Right cardiac atrium (tissue), 5 donors: Measurements from ENCODE around the gene GAS2L2. TPM values are rescaled to one million over a fixed set of nuclear protein-coding genes. Genes with fewer than 3 reads are reported as not detected.

Experiments used
- ATAC-seq, 2 donors: fragments of 200-7000 bp; cut with Tn5 transposase; one replicate each; pipeline versions ENCODE4 v1.8.0 to v1.9.1; 2020; ENCODE audit warnings: moderate library complexity in 2 of 2, mild to moderate bottlenecking in 1 of 2
- DNase-seq, 3 donors: peaks; one replicate each; pipeline ENCODE4 v3.0.0-alpha.2; 2020
- H3K27ac ChIP-seq: one replicate; pipeline ENCODE4 v1.5.1; 2013; ENCODE audit warnings: mild to moderate bottlenecking, low read length, control low read depth, moderate library complexity
- H3K27me3 ChIP-seq: one replicate; pipeline ENCODE4 v1.6.1; 2013; ENCODE audit not compliant: control insufficient read depth, insufficient read depth
- H3K4me1 ChIP-seq: one replicate; pipeline ENCODE4 v1.6.1; 2013; ENCODE audit warnings: low read length; ENCODE audit not compliant: control insufficient read depth, insufficient read depth
- H3K4me3 ChIP-seq: one replicate; pipeline ENCODE4 v1.5.1; 2013; ENCODE audit warnings: low read length, control low read depth
- H3K9me3 ChIP-seq: one replicate; pipeline ENCODE4 v1.6.1; 2013; ENCODE audit warnings: low read length; ENCODE audit not compliant: control insufficient read depth
- WGBS: extraction: QIAGEN DNeasy Blood & Tissue Kit; methylation state at CpG from one replicate; pipeline ENCODE4 v1.1.7; 2013; 5-methylcytosine and 5-hydroxymethylcytosine counted together
- intact Hi-C, 4 donors: fragments of 100-400 bp; cut with DNase I; formaldehyde crosslinking; loops; one replicate each; pipeline versions ENCODE4 v1.11.0 to v1.14.0; 2022 to 2023
- polyA plus RNA-seq: library from polyadenylated mRNA; stranded (reverse); fragments of 200-250 nt; gene quantifications from one replicate; pipeline ENCODE4 v1.2.3, GENCODE V29; 2013
- total RNA-seq, 4 donors: library from RNA; stranded (reverse); fragmentation: NEBNext Ultra II Directional; extraction: Animal tissue kit (Norgen Biotek cat#: 25700); gene quantifications; one replicate each; pipeline ENCODE4 v1.2.1, GENCODE V29; 2021
- donor health status: healthy with polysubstance abuse.
- donor health status: DM: no; HTN: yes; CAD: no.
- donor health status: DM: no; HTN: no; CAD: no.
- donor health status: DM: no; HTN: yes; CAD: no; lungs with severe emphysema.
- donor health status: DM: yes; HTN: yes; CAD: no.

Gene GAS2L2
- total and polyA plus RNA-seq, 5 donors = 0.09 to 0.19 (median 0.14) TPM; not detected in 2

- Histone ChIP-seq H3K9me3 (no peaks in the 10 kb centered on the region), H3K4me3 (no peak overlapping the region), H3K27ac (no peak overlapping the region), H3K27me3 (no peaks in the 10 kb centered on the region), H3K4me1 (peaks cover 5% of the 10 kb centered on the region)
- intact Hi-C loops = loop anchor here in 1 of 4 donors (5.0 kb wide), 1 partner anchor 53 kb away; no protein-coding TSS in a partner anchor
- ATAC-seq (peak in 1 of 2 donors; percentile 35), DNase-seq (no peak)
- WGBS = 67% methylated on average over 2 of the region's 2 CpGs
Observed at GRCh38 chr17:35725802-35726126, 27.3 kb downstream of the GAS2L2 start.

GRCh38 chr17:35725058-35725457 lies 28.0 kb downstream of the GAS2L2 start:
- H3K9me3 ChIP-seq = no peaks in the 10 kb centered on the region
- H3K4me1 ChIP-seq = peaks cover 5% of the 10 kb centered on the region
- no peaks in the 10 kb centered on the region for H3K27me3 ChIP-seq
- WGBS = 89% methylated on average over 4 of the region's 4 CpGs
- no peak overlapping the region for H3K4me3 ChIP-seq
- DNase-seq = no peak
- ATAC-seq = no peak
- intact Hi-C loops = loop anchor here in 1 of 4 donors (5.0 kb wide), 1 partner anchor 53 kb away; no protein-coding TSS in a partner anchor
- H3K27ac ChIP-seq = no peak overlapping the region

- WGBS = over 99% methylated on average over 2 of the region's 2 CpGs
- intact Hi-C loops = no loop called here
- H3K4me3 ChIP-seq = no peak overlapping the region
- DNase-seq (no peak), ATAC-seq (no peak)
- H3K27ac ChIP-seq = no peak overlapping the region
- H3K9me3 ChIP-seq = no peaks in the 10 kb centered on the region
- H3K4me1 ChIP-seq = peaks cover 5% of the 10 kb centered on the region
- no peaks in the 10 kb centered on the region for H3K27me3 ChIP-seq
Observed at GRCh38 chr17:35723735-35724134, 29.3 kb downstream of the GAS2L2 start.

GRCh38 chr17:35717475-35717874 lies 35.6 kb downstream of the GAS2L2 start:
- peak in 1 of 2 donors; percentile 7 for ATAC-seq
- no peaks in the 10 kb centered on the region for H3K27me3 ChIP-seq
- peaks cover 9% of the 10 kb centered on the region for H3K4me1 ChIP-seq
- WGBS = 53% methylated on average over 2 of the region's 2 CpGs
- no peak for DNase-seq
- H3K27ac ChIP-seq = peak overlapping the region; percentile 72
- no peak overlapping the region for H3K4me3 ChIP-seq
- no peaks in the 10 kb centered on the region for H3K9me3 ChIP-seq
- intact Hi-C loops = no loop called here

- peak; percentile 54 to 55 for ATAC-seq
- peaks cover 9% of the 10 kb centered on the region for H3K4me1 ChIP-seq
- no peak overlapping the region for H3K4me3 ChIP-seq
- WGBS = 59% methylated on average over 4 of the region's 4 CpGs
- H3K27ac ChIP-seq = peak overlapping the region; percentile 72
- intact Hi-C loops = no loop called here
- no peaks in the 10 kb centered on the region for H3K9me3 ChIP-seq
- no peaks in the 10 kb centered on the region for H3K27me3 ChIP-seq
- DNase-seq = no peak
Observed at GRCh38 chr17:35716897-35717465, 36.1 kb downstream of the GAS2L2 start.

GRCh38 chr17:35716173-35716572 lies 36.9 kb downstream of the GAS2L2 start:
- H3K27ac ChIP-seq = no peak overlapping the region
- 85% methylated on average over 3 of the region's 3 CpGs for WGBS
- peaks cover 9% of the 10 kb centered on the region for H3K4me1 ChIP-seq
- no peak for DNase-seq
- H3K4me3 ChIP-seq = no peak overlapping the region
- no peaks in the 10 kb centered on the region for H3K9me3 ChIP-seq
- intact Hi-C loops = no loop called here
- ATAC-seq = no peak
- H3K27me3 ChIP-seq = no peaks in the 10 kb centered on the region

- Histone ChIP-seq H3K4me1 (peaks cover 9% of the 10 kb centered on the region), H3K27ac (peak overlapping the region; percentile 70), H3K27me3 (no peaks in the 10 kb centered on the region), H3K4me3 (no peak overlapping the region), H3K9me3 (no peaks in the 10 kb centered on the region)
- intact Hi-C loops = no loop called here
- DNase-seq (no peak), ATAC-seq (no peak)
Observed at GRCh38 chr17:35715416-35715815, 37.6 kb downstream of the GAS2L2 start.

GRCh38 chr17:35714988-35715387 lies 38.1 kb downstream of the GAS2L2 start:
- intact Hi-C loops = no loop called here
- DNase-seq (no peak), ATAC-seq (no peak)
- Histone ChIP-seq H3K9me3 (no peaks in the 10 kb centered on the region), H3K4me1 (peaks cover 9% of the 10 kb centered on the region), H3K4me3 (no peak overlapping the region), H3K27ac (no peak overlapping the region), H3K27me3 (no peaks in the 10 kb centered on the region)
- 88% methylated on average over 2 of the region's 2 CpGs for WGBS

- DNase-seq (no peak), ATAC-seq (peak; percentile 89 to 94)
- peaks cover 12% of the 10 kb centered on the region for H3K4me1 ChIP-seq
- intact Hi-C loops = no loop called here
- WGBS = 17% methylated on average over 7 of the region's 7 CpGs
- no peaks in the 10 kb centered on the region for H3K9me3 ChIP-seq
- H3K27ac ChIP-seq = peak overlapping the region; percentile 97
- H3K4me3 ChIP-seq = no peak overlapping the region
- no peaks in the 10 kb centered on the region for H3K27me3 ChIP-seq
Observed at GRCh38 chr17:35713069-35713728, 39.8 kb downstream of the GAS2L2 start.

- ATAC-seq (no peak), DNase-seq (no peak)
- WGBS = 93% methylated on average over 2 of the region's 2 CpGs
- Histone ChIP-seq H3K27ac (no peak overlapping the region), H3K4me3 (no peak overlapping the region), H3K4me1 (peaks cover 12% of the 10 kb centered on the region), H3K9me3 (no peaks in the 10 kb centered on the region), H3K27me3 (no peaks in the 10 kb centered on the region)
- intact Hi-C loops = no loop called here
Observed at GRCh38 chr17:35710950-35711349, 42.1 kb downstream of the GAS2L2 start.

- no peaks in the 10 kb centered on the region for H3K9me3 ChIP-seq
- no peak overlapping the region for H3K27ac ChIP-seq
- DNase-seq = no peak
- H3K27me3 ChIP-seq = no peaks in the 10 kb centered on the region
- 67% methylated on average over 3 of the region's 3 CpGs for WGBS
- intact Hi-C loops = no loop called here
- H3K4me1 ChIP-seq = peaks cover 9% of the 10 kb centered on the region
- H3K4me3 ChIP-seq = no peak overlapping the region
- ATAC-seq = no peak
Observed at GRCh38 chr17:35709874-35710273, 43.2 kb downstream of the GAS2L2 start.
